ENCODE measurements around the gene CERS6. TPM values are rescaled to one million over a fixed set of nuclear protein-coding genes. Genes with fewer than 3 reads are reported as not detected.

The CERS6 gene
- total and polyA plus RNA-seq, 2 donors from 2014 or later = 9.4 to 18.8 TPM

- no peaks in the 10 kb centered on the region for H3K36me3 ChIP-seq (ENCODE audit: control insufficient read depth in 2 of 3, insufficient read depth in 3 of 3, low read length in 3 of 3)
- H3K9me3 ChIP-seq (ENCODE audit: control insufficient read depth in 2 of 3, insufficient read depth in 1 of 3, low read length in 3 of 3) = no peaks in the 10 kb centered on the region
- peak within 1 kb of the TSS; percentile 26 to 75 (median 73) for H3K4me3 ChIP-seq (ENCODE audit: low read length in 3 of 3)
- H3K27ac ChIP-seq (ENCODE audit: low read depth in 2 of 2, low read length in 2 of 2) = peak within 1 kb of the TSS; percentile 56 to 79
- FAIRE-seq (no peak), DNase-seq (peak in 1 of 5 donors; percentile 70)
- no peaks in the 10 kb centered on the region for H3K27me3 ChIP-seq (ENCODE audit: control insufficient read depth, insufficient read depth, low read length)
- peaks cover 0 to 9% (median 7%) of the 10 kb centered on the region in 3 donors for H3K4me1 ChIP-seq (ENCODE audit: control insufficient read depth in 2 of 3, insufficient read depth in 2 of 3, low read depth in 1 of 3, low read length in 3 of 3)
- intact Hi-C loops (cut with DNase I) = no loop called here
- TF ChIP-seq, protein P1, sequence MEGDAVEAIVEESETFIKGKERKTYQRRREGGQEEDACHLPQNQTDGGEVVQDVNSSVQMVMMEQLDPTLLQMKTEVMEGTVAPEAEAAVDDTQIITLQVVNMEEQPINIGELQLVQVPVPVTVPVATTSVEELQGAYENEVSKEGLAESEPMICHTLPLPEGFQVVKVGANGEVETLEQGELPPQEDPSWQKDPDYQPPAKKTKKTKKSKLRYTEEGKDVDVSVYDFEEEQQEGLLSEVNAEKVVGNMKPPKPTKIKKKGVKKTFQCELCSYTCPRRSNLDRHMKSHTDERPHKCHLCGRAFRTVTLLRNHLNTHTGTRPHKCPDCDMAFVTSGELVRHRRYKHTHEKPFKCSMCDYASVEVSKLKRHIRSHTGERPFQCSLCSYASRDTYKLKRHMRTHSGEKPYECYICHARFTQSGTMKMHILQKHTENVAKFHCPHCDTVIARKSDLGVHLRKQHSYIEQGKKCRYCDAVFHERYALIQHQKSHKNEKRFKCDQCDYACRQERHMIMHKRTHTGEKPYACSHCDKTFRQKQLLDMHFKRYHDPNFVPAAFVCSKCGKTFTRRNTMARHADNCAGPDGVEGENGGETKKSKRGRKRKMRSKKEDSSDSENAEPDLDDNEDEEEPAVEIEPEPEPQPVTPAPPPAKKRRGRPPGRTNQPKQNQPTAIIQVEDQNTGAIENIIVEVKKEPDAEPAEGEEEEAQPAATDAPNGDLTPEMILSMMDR (IDR thresholded peaks at IDR 0.05; ENCODE audit: borderline replicate concordance, extremely low read depth, insufficient read depth) = no peak
- H3K9ac ChIP-seq (ENCODE audit: low read length in 3 of 3) = peak within 1 kb of the TSS in 2 of 3 donors; percentile 31 to 57
These were observed 346.1 kb downstream of the CERS6 start, which contains the start of gene NOSTRIN for GRCh38 chr2:168801961-168802858. Gene NOSTRIN, plus strand, starts transcription at chr2:168802637. Its CDS starts 10 bp downstream, at chr2:168802647.

DNA sequence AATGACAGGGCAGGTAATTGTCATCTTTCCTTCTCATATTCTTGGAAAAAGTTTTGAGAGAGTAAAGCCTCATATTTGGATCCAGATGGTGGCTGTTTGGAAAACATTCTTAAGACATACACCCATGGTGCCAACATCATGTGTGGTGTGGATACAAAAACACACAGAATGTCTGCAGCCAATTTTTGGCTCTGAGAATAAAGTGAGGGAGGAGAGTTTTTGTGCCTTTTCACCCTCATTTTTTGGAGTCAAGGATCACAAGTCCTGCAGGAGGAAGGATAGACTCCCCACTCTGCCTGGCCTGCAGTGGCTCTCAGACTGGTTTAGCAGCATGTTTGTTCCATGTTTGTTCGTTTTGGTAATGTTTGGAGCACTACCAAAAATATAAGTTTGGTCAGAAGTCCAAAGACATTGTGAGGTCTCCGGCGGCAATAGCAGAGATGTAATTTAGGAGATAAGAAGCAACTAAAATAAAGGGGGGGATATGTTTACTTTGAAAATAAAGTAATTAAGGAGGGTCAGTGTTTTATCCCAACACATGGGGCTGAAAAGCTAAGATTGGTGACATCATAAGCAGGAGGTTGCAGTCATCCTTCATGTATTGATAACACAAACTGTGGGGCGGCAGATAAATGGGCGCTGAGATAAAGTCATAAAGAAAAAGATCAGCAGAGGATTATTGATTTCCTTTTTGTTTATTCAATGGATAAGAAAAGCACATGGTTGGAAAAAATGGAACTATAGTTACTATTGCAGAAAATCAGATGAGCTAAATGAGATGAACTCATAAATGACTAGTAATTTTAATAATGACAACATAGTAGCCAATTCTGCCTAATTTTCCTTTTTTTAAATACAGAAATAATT lies 347.0 kb downstream of the CERS6 start:
- intact Hi-C loops (cut with DNase I) = no loop called here
- H3K4me3 ChIP-seq (ENCODE audit: low read length in 3 of 3) = peak overlapping the region; percentile 26 to 75 (median 73)
- FAIRE-seq = no peak

GRCh38 chr2:168804214-168804613 lies 348.1 kb downstream of the CERS6 start:
- DNase-seq = peak in 1 of 5 donors; percentile 48

More for the DNA sequence above, 347.0 kb downstream of the CERS6 start:
- TF ChIP-seq, protein P1 (IDR thresholded peaks at IDR 0.05; ENCODE audit: borderline replicate concordance, extremely low read depth, insufficient read depth) = no peak
- peak overlapping the region; percentile 56 to 79 for H3K27ac ChIP-seq (ENCODE audit: low read depth in 2 of 2, low read length in 2 of 2)
- H3K9me3 ChIP-seq (ENCODE audit: control insufficient read depth in 2 of 3, insufficient read depth in 1 of 3, low read length in 3 of 3) = no peaks in the 10 kb centered on the region
- H3K4me1 ChIP-seq (ENCODE audit: control insufficient read depth in 2 of 3, insufficient read depth in 2 of 3, low read depth in 1 of 3, low read length in 3 of 3) = peaks cover 0 to 8% (median 7%) of the 10 kb centered on the region in 3 donors
- H3K36me3 ChIP-seq (ENCODE audit: control insufficient read depth in 2 of 3, insufficient read depth in 3 of 3, low read length in 3 of 3) = no peaks in the 10 kb centered on the region
- no peaks in the 10 kb centered on the region for H3K27me3 ChIP-seq (ENCODE audit: control insufficient read depth, insufficient read depth, low read length)
- DNase-seq = no peak
- peak overlapping the region in 2 of 3 donors; percentile 31 to 57 for H3K9ac ChIP-seq (ENCODE audit: low read length in 3 of 3)

More at GRCh38 chr2:168804214-168804613, 348.1 kb downstream of the CERS6 start:
- Histone ChIP-seq H3K27ac (ENCODE audit: low read depth in 2 of 2, low read length in 2 of 2) (peak overlapping the region in 1 of 2 donors; percentile 36), H3K36me3 (ENCODE audit: control insufficient read depth in 2 of 3, insufficient read depth in 3 of 3, low read length in 3 of 3) (no peaks in the 10 kb centered on the region), H3K4me1 (ENCODE audit: control insufficient read depth in 2 of 3, insufficient read depth in 2 of 3, low read depth in 1 of 3, low read length in 3 of 3) (peaks cover 0 to 5% (median 3%) of the 10 kb centered on the region in 3 donors), H3K9ac (ENCODE audit: low read length in 3 of 3) (peak overlapping the region in 1 of 3 donors; percentile 57), H3K4me3 (ENCODE audit: low read length in 3 of 3) (peak overlapping the region in 2 of 3 donors; percentile 21 to 73), H3K27me3 (ENCODE audit: control insufficient read depth, insufficient read depth, low read length) (no peaks in the 10 kb centered on the region), H3K9me3 (ENCODE audit: control insufficient read depth in 2 of 3, insufficient read depth in 1 of 3, low read length in 3 of 3) (no peaks in the 10 kb centered on the region)
- TF ChIP-seq, protein P1 (IDR thresholded peaks at IDR 0.05; ENCODE audit: borderline replicate concordance, extremely low read depth, insufficient read depth) = no peak
- FAIRE-seq = no peak
- intact Hi-C loops (cut with DNase I) = no loop called here

All from kidney (tissue), 14 donors.